Pons (tissue), 1 donor: ENCODE results near the gene TCP11L1.
A peak's percentile ranks its signal among the peaks of the same experiment; 100 is the strongest.
"Not testable (repeated sequence)": the region's sequence is repeated elsewhere in the genome, so short reads cannot be mapped to it uniquely, and the experiment has no call there.

Experiments
- DNase-seq: peaks from one replicate; pipeline ENCODE4 v3.0.0-alpha.2; 2016; ENCODE audit warnings: low spot score

TCP11L1 gene

GRCh38 chr11:33028537-33028914 lies 10.8 kb upstream of the TCP11L1 start:
- DNase-seq = no peak

GRCh38 chr11:33029218-33029617 lies 10.2 kb upstream of the TCP11L1 start:
- not testable (repeated sequence) for DNase-seq

GRCh38 chr11:33033493-33033892 lies 5.9 kb upstream of the TCP11L1 start:
- no peak for DNase-seq

- no peak for DNase-seq
Measured at GRCh38 chr11:33035011-33035410, 4.4 kb upstream of the TCP11L1 start.

DNA sequence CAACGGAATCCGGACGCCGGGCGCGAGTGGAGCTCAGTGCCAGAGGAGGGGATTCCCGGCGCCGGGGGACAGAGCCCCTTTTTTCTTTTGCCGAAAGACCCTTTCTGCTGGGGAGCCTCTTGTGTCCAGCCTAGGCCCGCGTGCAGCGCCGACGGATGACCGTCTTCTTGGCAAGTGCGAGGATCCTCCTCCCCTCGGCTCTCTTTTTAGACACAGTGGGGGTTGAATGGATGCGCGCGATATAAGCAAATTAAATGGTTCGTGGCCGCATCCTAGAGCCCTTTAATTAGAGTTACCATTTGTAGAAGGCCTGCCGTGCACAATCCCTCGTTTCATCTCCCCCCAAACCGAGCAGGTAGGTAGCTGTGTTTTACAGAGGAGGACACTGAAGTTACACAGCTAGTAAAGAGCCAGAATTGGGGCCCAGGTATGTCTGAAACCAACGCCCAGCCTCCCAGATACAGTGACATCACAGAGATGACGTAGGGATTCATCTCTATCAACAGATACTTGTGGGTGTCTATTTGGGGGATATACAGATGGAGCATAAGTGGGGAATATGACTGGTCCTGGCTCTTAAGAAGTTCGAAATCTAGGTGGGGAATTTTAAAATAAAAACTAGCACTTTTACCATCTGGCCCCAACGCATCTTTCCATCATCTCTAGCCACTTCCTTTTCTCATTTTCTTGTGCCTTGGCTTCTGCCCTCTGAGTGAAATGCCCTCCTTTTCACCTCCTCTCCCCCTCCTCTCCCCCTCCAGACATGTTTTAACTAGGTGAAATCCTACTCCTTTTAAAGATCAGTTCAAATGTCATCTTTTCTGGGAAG lies 875 bp downstream of the TCP11L1 start:
- peak; percentile 62 for DNase-seq

- DNase-seq = no peak
Measured at GRCh38 chr11:33040862-33041453, 1.6 kb downstream of the TCP11L1 start.

DNA sequence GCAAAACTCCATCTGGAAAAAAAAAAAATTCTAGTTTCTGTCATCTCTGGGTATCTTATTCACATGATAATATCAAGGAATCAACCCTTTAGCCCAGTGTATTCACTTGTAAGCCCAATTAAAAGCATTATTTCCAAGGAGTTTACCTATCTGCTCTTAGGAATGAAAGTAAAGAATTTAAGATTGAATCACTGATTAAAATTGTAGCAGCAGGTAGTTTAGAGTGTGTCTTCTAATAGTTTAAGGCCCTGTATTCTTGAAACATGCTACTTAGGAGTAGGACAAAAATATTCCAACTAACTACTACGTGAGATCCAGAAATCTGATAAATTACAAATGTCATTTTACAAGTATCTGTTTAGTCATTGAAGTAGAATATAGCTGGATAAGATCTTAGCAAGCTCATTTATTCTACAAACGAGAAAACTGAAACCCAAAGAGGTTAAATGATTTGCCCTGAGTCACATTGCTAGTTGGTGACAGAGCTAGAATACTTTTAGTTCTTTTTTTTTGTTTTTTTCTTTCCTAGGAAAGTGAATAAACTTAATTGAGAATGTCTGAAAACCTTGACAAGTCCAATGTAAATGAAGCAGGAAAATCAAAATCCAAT lies 4.0 kb downstream of the TCP11L1 start:
- no peak for DNase-seq

DNA sequence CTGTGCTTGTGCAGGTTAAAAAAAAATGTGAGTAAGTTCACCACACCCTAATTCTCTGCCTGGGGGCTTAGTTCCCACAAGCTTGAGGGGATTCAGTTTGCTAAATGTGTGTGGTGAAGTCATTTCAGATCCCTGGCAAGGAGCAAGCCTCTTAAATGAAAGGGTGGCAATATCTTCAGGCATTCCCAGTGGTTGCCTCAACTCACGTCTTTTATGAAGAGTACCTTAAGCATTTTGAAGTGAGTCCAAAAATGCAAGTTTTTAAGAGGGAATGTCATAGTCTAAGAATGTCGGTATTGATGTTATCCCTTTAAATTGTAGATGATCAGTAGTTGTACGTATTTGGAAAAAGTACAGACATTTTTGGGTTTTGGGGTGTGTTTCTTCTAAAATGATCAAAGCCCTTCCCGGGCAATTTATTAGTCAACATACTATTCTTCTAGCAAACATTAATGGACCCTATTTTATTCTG lies 4.9 kb downstream of the TCP11L1 start:
- no peak for DNase-seq

GRCh38 chr11:33045551-33046255 lies 6.3 kb downstream of the TCP11L1 start:
- no peak for DNase-seq

DNA sequence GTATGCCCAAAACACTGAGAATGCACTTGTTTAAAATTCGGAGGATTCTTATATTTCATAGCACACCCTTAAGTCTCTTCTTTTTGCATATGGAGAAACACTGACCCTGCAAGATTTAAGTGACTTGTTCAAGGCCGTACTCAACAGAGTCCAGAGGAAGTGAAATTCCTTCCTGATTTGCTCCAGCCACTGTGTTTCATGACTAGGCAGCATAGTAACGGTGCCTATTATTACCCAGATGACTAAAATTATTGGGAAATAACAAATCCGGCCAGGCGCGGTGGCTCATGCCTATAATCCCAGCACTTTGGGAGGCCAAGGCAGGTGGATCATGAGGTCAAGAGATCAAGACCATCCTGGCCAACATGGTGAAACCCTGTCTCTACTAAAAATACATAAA lies 9.3 kb downstream of the TCP11L1 start:
- DNase-seq = peak; percentile 53

GRCh38 chr11:33049565-33050408 lies 10.4 kb downstream of the TCP11L1 start:
- not testable (repeated sequence) for DNase-seq

DNA sequence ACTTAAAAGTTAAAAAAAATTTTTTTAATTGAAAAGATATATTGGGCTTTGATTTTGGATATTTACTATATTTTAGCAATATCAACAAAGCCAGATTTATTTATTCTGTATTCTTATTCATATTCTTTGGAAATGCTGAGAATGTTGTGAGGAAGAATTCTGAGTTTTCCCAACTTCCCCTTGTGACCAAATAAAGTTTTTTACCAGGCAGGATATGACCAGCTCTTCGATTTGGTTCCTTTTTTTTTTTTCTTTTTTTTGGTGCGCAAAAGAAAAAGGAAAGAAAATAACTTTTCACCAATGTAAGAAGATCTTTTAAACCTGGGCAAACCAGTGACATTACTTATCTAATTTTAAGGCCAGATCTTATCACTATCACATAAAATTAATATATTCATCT lies 12.9 kb downstream of the TCP11L1 start:
- peak; percentile 35 for DNase-seq

- DNase-seq = no peak
Measured at GRCh38 chr11:33055375-33055774, 16.0 kb downstream of the TCP11L1 start.

DNA sequence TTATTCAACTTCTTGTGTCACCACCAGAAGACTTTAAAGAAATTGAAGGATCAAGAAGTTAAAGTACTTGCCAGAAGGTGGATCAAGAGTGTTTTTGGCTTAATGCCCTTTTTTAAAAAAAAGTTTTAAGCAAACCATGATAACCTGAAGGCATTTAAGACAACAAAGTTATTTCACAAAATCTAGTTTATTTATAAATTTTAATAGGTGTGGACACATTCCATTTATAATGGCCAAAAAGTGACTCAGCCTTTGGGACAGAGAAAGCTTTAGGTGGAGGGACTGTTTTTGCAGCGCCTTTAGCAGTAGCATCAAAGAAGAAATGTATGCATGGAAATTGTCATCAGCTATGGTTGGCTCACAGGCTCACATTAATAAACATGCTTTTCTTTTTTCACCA lies 17.9 kb downstream of the TCP11L1 start:
- DNase-seq = no peak

DNA sequence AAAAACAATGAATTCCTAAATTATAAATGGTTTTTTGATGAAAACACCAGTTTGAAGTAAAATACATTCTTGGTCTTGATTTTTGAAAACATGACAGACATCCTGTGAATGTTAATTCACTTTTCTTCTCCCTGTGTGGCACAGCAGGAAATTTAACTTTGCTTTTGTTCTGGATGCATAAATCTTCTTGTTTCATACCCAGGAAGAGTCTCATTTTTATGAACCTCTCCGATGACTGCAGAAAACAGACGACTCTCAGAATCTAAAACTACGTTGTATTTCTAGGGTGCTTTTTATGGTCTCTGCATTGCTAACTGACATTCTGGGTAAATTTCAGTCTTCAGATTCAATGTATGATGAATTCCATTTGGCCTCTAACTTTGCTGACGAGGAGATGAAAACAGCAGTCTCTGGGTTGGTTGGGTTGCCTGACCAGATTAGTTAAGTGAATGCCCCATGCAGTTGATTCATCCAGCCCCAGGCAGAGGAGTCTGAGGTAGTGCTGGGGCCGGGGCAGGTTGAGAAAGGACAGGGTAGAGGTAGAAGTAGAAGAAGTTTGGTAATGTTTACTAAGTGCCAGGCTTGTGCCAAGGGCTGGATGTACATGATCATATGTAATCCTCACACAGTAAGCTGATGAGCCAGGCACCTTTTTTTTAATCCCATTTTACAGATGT lies 20.1 kb downstream of the TCP11L1 start:
- no peak for DNase-seq

DNA sequence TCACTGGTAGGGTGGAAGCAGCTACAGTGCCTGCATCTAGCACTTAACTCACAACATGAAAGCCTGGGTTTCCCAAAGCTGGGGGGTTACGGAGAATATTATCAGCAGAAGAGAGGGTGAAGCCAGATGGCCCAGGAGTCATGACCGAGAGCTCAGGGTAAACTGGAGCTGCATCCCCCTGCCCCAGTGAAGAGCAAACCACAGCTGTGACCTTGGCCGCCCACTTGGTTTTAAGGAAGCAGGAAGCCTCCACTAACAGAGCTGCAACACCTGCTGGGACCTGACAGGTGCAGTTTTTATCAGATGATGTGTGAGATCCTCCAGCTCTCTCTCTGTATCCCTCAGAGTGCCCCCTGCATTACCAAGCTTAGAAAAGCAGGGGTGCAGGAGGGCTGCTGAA lies 20.9 kb downstream of the TCP11L1 start:
- no peak for DNase-seq

GRCh38 chr11:33062137-33062536 lies 22.8 kb downstream of the TCP11L1 start:
- no peak for DNase-seq

DNA sequence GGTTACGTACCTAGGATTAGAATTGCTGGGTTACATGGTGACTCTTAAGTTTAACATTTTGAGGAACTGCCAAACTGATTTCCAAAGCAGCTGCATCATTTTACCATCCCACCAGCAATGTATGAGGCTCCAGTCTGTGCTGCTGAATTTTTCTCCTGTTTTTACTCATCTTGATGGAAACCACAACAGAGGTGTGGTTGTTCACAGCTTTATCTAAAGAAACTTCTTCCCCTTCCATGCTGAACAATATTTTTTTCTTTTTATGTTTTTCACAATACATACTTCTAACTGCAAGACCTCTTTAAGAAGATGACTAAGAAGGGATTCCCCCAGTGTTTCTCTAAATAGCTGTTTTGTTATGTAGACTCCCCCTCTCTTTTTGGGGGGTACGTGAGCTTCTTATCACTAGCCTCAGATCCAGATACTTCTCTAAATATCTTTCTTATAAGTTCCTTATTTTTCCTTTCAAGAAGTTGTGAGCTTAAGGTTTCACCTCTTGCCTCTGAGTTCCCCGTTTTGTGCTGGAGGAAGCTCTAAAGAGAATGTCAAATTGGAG lies 24.0 kb downstream of the TCP11L1 start:
- DNase-seq = peak; percentile 42

- peak; percentile 42 for DNase-seq
Measured at GRCh38 chr11:33064033-33064825, 24.9 kb downstream of the TCP11L1 start.

- DNase-seq = no peak
Measured at GRCh38 chr11:33064866-33065265, 25.5 kb downstream of the TCP11L1 start.
